ENCODE results near the gene SMIM1. TPM values are rescaled to one million over a fixed set of nuclear protein-coding genes. Genes with fewer than 3 reads are reported as not detected.

Gene SMIM1
- total RNA-seq, 1 donor from 2014 or later, result 10.8 TPM

GRCh38 chr1:3822421-3822820, 49.9 kb downstream of the SMIM1 start:
- H3K4me1 Mint-ChIP-seq (ENCODE audit: low read depth), result no peaks in the 10 kb centered on the region
- no peaks in the 10 kb centered on the region for H3K9me3 Mint-ChIP-seq (ENCODE audit: low read depth)
- no peaks in the 10 kb centered on the region for H3K27me3 Mint-ChIP-seq
- DNase-seq (ENCODE audit: low spot score, unreplicated experiment), result no peak
- H3K27ac Mint-ChIP-seq, result no peak overlapping the region
- no peak overlapping the region for H3K4me3 Mint-ChIP-seq (ENCODE audit: low read depth)
- no peak for TF ChIP-seq CTCF (IDR thresholded peaks at IDR 0.05; ENCODE audit: unreplicated experiment)
- peaks cover 24% of the 10 kb centered on the region for H3K36me3 Mint-ChIP-seq (ENCODE audit: insufficient read depth)

- peaks cover 21% of the 10 kb centered on the region for H3K36me3 Mint-ChIP-seq (ENCODE audit: insufficient read depth)
- H3K27me3 Mint-ChIP-seq, result no peaks in the 10 kb centered on the region
- H3K4me1 Mint-ChIP-seq (ENCODE audit: low read depth), result no peaks in the 10 kb centered on the region
- H3K27ac Mint-ChIP-seq, result no peak overlapping the region
- no peak for DNase-seq (ENCODE audit: low spot score, unreplicated experiment)
- no peak for TF ChIP-seq CTCF (IDR thresholded peaks at IDR 0.05; ENCODE audit: unreplicated experiment)
- H3K4me3 Mint-ChIP-seq (ENCODE audit: low read depth), result no peak overlapping the region
- no peaks in the 10 kb centered on the region for H3K9me3 Mint-ChIP-seq (ENCODE audit: low read depth)
Measured at GRCh38 chr1:3824650-3825049, 52.1 kb downstream of the SMIM1 start.

GRCh38 chr1:3825356-3825755, 52.8 kb downstream of the SMIM1 start:
- Mint-ChIP-seq H3K4me3 (ENCODE audit: low read depth) (no peak overlapping the region), H3K36me3 (ENCODE audit: insufficient read depth) (peaks cover 19% of the 10 kb centered on the region), H3K27me3 (no peaks in the 10 kb centered on the region), H3K4me1 (ENCODE audit: low read depth) (no peaks in the 10 kb centered on the region), H3K9me3 (ENCODE audit: low read depth) (no peaks in the 10 kb centered on the region), H3K27ac (no peak overlapping the region)
- DNase-seq (ENCODE audit: low spot score, unreplicated experiment), result no peak
- TF ChIP-seq CTCF (IDR thresholded peaks at IDR 0.05; ENCODE audit: unreplicated experiment), result no peak

Other genes starting within 250 kb of the SMIM1 start
- 79.2 and 83.8 TPM in 2 replicates for gene MEGF6, start 161.2 kb upstream of the SMIM1 start, total RNA-seq
- gene TPRG1L, start 147.7 kb upstream of the SMIM1 start, total RNA-seq, result 30.7 and 31.4 TPM in 2 replicates
- 28.1 and 29.9 TPM in 2 replicates for gene WRAP73, start 122.6 kb upstream of the SMIM1 start, total RNA-seq
- gene TP73, start 120.2 kb upstream of the SMIM1 start, total RNA-seq, result 2.2 and 2.4 TPM in 2 replicates
- not detected in 2 replicates for gene CCDC27, start 20.3 kb upstream of the SMIM1 start, total RNA-seq
- gene LRRC47, start 23.7 kb downstream of the SMIM1 start, total RNA-seq, result 54.9 and 57.0 TPM in 2 replicates
- 43.8 and 47.7 TPM in 2 replicates for gene CEP104, start 84.5 kb downstream of the SMIM1 start, total RNA-seq
- 11.5 and 11.9 TPM in 2 replicates for gene DFFB, start 84.7 kb downstream of the SMIM1 start, total RNA-seq
- gene C1orf174, start 127.5 kb downstream of the SMIM1 start, total RNA-seq, result 25.3 and 26.9 TPM in 2 replicates

All from progenitor cell of endocrine pancreas (in vitro differentiated cells).